OCI-M2 (cell line): Measurements from ENCODE around the gene ERC2.

Source experiments
- DNase-seq: peaks from one replicate; lab custom pipeline; 2025; ENCODE audit not compliant: unreplicated experiment; lab: John Stamatoyannopoulos, UW

Gene ERC2

DNA sequence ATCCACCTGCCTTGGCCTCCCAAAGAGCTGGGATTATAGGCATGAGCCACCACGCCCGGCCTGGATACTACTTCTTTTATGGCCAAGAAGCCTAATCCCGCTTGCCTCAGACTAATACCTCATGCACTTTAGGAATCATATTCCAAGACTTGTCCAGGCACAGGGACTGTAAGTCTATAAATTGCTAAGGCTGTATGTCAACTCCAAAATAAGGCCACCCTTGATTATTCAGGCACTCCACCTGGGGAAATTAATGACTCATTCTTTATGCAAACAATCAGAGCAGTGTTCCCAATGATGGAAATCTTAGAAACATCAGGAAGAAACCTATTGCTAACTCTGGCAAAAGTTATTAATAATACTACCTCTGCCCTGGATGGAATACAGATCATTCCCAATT lies 98.4 kb downstream of the ERC2 start:
- no peak for DNase-seq

DNA sequence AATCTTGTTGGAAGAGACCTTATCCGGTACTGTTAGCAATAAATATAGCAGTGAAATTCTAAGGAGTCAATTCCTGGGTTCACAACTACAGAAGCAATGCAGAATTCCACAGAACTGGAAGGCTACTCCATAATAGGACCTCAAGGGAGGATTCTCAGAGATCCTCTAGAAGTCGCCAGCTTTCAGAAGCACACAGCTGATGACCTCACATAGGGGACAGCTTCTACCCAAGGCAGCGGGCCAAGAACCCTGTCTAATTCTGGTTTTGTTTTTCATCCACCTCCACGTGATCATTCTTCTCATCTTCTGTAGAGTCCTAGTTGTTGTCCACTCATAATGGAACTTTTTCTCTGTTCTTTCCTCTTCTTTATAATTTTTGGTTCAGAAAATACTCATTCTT lies 99.4 kb downstream of the ERC2 start:
- no peak for DNase-seq

DNA sequence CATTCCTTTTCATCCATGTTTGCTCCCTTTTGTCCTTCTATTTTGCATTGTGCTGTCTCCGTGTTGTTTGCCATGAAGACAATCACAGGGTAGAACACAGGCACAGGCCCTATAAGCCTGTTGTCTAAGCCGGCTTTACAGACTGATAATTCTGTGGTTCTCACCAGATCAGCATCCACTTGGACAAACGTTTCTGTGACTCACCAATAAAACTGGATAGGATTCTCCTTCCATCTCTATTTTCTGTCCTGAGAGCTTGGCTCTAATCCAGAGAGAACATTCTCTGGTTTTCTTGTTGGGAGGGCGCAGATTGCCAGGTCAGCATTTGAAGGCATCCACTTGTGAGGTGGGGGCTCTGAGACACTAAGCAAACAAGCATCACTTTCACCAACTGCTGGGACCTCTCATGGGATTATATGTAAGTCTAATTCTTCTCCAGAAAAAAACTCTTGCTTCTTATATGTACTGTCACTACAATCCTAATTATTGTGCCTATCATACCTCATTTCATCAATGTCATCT lies 101.6 kb downstream of the ERC2 start:
- DNase-seq: no peak

DNA sequence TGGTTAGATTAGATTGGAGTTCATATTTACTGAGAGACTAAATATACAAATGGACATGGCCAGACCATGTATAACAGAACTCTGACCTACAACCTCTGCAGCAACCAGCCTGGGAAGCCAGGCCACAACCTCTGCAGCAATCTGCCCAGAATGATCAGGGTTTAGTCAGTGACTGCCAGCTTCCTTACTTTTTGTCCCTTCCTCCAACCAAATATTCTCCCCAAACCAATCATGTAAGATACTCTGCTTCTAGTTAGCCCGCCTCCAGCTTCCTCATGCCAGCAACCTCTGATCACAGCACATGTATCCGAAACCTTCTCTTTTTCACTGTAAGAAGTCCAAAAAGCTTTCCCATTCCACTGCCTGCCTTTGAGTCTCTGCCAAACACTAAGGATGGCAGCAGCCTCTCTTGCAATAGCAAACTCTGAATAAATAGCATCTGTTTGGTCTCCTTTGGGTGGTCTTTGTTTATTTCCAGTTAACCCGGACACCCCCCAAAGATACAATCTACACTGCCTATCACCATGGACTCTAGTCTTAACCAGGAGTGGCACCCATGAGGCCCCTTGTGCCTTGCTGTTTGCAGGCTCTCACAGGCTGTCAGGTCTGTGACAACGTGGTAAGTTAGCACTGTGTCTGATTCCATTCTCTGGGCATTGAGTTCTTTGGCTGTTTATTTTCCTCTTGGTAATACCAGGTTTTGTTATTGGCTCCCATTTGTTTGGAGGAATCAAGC lies 102.2 kb downstream of the ERC2 start:
- DNase-seq: no peak

DNA sequence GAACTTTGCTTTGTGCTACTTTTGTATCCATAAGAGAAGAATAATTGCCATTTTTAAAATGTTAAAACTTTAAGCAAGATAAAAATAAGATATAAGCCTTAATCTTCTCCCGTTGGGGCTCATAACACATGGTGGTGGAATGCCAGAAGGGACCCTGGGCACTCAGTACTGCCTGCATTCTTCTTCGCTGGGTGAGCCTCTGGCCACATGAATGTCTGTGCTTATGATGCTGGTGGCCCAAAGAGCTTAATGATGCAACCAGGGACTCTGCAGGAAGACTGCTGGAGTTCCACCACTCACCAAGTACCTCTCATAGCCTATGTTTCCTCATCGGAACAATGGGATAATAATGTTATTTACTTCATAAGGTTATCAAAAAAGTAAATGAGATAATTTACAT lies 103.6 kb downstream of the ERC2 start:
- DNase-seq: no peak

DNA sequence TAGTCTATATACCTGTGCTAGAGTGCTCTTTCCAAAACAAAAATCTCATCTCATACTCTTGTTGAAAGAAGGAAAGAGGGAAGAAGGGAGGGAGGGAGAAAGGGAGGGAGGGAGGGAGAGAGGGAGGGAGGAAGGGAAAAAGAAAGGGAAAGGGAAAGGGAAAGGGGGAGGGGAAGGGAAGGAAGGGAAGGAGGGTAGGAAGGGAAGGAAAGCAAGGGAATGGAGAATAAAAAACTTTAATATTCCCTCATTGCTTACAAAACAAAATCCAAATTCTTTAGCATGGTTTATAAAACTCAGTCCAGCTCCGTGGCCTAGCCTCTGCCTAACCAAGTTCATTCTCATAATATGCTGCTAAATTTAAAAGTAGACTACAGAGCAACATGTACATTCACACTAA lies 104.5 kb downstream of the ERC2 start:
- DNase-seq: no peak

DNA sequence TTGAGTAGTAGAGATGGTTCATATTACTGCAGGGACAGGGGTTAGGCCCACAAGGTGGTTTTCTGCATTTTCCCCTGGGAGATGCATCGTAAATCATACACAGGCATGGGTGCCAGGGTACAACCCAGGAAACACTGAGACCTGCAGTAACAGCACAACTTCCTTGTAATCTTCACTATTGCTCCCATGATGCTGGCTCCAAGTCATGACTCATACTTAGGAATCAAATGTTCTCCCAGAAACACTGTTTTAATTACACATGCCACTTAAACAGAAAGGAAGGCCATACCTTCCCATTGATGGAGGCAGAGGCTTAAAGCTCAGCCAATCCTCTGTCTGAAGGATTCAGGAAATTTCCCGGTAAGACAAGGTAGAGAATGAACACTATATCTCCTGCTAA lies 106.5 kb downstream of the ERC2 start:
- no peak for DNase-seq

DNA sequence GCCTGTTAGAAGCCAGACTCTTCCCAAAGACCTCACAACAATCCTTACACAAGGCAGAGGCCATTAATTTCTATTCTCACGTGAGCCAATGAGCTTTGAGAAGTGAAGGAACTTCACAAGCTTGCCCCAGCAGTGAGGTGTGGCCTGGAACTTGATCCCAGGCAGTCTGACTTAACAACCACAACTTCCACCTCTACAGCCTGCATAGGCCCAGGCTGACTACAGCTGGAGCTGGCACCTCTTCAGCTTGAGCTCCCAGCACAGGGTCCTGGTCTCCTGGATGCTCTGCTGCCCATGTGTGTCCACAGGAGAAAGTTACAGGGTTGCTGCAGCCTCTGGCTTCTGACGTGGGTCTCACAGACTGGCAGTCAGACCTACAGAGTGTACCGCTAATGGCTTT lies 111.0 kb downstream of the ERC2 start:
- no peak for DNase-seq

DNA sequence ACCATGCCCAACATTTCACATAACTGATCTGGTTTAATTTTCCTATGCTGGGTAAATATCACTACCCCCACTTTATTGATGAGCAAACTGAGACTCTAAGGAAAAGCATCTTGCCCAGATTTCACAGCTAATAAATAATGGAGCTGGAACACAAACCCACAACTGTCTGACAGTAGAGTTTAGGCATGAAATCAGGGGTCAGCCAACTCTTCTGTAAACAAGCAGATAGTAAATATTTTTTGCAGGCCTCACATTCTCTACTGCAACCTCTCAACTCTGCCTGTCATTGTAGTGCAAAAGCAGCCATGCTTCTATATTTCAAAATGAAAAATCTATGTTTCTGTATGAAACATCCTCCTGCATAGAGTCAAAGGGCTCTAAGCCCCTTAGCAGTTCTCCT lies 111.5 kb downstream of the ERC2 start:
- DNase-seq: no peak

DNA sequence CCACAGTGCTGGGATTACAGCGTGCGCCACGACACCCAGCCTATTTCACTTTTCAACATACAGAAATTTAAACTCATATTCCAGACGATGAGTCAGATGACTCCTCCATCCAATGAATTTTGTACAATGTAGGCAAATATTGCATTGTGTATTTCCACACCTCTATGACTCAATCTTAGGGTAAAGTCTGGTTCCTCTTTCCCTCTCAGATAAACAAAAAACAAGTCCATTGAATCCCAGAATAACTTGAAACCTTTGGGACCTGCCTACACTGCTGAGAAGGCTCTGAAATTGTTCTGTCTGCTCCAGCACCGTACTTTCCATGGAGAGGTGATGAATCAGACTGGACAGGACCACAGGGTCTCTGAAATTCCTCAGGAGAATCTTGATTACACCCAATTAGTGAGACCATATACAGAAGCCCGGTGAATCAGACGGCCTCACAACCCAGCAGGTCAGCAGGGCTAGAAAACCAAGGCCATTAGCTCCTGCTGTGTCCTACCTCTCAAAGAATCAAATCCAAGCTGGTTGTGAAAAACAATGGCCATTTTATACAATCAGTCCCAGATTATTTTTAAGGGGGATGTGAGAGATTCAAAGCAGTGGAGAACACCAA lies 112.6 kb downstream of the ERC2 start:
- no peak for DNase-seq

DNA sequence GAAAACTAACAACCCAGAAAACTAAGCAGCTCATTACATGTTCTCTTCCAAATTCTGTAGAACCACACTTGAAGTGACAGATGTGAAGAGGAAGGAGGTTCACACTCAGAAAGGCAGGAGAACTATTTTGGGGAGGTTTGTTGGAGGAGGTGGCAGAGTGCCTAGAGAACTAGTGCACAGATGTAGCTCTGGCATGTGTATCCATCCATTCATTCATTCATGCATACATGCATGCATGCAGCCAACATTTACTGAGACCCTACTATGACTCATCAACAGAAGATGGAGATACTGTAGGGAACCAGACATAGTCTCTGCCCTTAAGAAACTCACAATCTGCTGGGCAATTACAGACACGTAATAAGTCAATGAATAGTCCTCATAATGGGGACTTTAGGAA lies 116.7 kb downstream of the ERC2 start:
- DNase-seq: no peak

DNA sequence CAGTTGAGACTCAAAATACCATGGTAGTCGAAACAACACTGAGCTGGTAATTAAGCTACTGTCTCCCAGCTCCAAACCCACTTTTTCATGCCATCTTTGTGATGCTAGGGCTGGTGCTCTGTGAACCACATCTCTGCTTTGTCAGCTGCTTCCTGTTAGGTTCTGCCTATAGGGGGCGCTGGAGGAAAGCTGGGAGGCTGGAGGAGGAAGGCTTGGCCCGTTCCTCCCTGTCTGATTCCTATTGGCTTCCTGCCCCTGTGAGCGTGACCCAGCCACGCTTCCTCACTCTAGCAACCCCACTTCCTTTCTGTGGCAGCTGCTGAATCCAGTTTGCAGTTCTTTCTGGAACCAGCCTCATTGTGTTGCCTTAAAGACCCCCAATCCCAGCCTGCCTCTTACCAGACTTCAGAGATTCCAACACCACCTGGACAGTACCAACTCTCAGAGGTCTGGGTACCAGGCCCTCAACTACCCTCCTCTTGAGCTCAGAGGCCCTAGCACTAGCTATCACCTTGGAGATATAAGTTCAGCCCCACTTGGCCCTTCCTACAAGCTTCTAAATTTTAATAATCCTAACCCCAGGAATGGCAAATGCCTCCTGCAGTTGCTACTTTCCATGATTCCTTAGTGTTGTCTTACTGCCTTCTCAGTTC lies 120.9 kb downstream of the ERC2 start:
- DNase-seq: no peak

DNA sequence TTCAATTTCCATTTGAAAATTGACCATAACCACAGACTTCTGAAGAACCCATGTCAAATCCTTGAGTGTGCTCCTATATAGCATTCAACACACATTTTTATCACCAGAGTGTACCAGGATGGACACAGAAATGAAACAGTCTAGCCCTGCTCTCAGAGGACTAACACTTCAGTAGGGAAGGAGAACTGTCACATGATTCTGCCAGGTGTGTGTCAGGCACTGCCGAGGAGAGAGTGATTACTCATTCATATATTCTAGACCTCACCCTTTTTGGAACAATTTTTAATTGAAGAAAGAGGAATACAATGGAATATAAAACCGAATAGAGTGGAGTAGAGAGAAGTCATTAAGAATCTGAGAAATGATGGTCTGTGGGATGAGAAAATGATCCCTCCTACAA lies 125.8 kb downstream of the ERC2 start:
- no peak for DNase-seq

DNA sequence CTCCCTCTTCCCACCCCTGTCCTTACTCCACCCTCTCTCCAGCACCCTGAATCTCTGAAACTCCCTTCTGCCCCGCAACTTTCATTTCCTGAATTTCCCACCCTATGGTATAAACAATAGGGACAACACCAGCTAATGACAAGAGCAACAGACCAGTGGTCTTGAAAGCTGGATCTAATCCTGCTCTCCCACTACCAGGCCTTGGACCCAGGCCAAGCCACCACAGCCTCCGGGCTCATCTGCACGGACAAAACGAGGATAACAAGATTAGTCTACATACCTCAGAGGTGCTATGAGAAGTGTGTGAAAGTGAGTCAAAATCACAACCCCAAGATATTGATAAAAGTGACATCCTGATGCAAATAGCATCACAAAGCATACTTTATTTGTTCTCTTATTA lies 128.6 kb downstream of the ERC2 start:
- DNase-seq: no peak

DNA sequence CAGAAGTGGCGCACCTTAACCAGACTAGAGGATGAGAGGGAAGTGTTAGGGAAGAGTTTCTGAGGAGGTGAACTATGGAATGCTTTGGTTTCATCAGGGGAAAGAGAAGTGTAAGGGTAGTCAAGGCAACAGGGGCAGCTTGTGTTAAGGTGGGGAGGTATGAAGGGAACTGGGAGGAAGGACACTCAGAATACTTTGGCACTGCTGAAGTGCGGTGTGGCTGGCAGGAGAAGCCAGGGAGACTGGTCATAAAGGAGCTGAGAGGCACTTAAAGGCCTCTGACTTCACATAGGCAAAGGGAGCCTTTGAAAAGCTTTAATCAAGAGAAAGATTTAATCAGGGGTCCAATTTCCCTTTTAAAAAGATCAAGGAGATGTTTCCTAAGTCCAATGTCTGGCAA lies 129.0 kb downstream of the ERC2 start:
- no peak for DNase-seq

DNA sequence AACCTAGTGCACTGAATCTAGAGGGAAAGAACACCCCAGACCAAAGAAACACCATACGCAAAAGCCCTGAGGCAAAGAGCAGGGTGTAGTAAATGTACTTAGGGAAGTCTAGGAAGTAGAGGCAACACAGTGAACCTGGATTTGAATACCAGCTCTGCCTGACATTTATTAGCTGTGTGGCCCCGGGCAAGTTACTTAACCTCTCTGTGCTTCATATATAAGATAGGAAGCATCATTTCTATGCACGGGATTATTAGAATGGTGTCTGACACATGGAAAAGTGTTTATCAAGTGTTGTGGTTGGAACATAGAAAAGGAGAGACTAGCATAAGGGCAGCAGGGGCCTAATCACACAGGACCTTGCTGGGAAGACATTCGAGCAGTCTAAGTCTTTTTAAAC lies 132.2 kb downstream of the ERC2 start:
- no peak for DNase-seq

DNA sequence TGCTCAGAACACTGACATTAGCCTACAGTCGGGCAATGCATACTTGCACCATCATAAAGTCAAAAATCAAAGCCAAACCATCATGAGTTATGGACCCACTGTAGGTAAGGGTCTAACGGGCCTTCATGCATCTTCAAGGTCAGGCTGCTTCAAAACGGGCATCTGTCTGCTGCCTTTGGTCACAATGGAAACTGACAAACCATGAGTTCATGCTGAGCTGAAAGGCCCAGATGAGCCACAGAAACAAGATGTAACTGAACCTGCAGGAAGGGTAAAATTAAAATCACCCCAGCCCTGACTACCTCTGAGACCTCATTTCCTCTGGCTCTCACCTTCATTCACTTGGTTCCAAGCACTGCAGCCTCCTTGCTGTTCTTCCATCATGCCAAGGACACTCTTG lies 143.8 kb downstream of the ERC2 start:
- DNase-seq: no peak

DNA sequence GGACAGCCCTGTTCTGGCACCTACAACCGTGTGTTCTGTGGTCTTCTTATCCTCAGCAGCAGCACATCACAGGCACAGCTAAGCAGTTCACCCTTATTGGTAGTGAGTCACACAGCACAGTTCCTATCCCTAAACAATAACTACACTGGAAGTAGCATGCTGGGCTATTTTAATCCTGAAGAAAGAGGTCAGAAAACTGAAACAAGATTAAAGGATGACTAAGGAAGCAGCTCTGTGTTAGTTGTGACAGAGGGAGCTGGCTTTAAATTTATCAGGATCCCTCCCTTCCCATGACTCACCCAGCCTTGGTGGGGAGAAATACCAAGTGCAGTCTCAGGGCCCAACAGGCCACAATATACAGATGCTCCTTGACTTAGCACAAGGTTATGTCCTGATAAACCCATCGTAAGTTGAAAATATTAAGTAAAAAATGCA lies 144.3 kb downstream of the ERC2 start:
- DNase-seq: no peak

DNA sequence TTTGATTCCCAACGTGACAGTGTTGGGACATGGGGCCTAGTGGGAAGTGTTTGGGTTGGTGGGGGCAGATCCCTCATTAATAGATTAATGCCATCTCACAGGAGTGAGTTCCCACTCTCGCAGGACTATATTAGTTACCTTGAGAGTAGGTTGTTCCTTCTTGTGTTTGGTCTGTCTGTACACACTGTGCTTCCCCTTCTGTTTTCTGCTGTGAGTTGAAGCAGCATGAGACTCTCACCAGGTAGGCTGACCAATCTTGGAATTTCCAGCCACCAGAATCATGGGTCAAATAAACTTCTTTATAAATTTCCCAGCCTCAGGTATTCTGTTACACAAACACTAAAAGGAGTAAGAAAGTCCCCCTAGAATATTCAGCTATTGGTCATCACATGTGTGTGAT lies 145.4 kb downstream of the ERC2 start:
- DNase-seq: no peak

DNA sequence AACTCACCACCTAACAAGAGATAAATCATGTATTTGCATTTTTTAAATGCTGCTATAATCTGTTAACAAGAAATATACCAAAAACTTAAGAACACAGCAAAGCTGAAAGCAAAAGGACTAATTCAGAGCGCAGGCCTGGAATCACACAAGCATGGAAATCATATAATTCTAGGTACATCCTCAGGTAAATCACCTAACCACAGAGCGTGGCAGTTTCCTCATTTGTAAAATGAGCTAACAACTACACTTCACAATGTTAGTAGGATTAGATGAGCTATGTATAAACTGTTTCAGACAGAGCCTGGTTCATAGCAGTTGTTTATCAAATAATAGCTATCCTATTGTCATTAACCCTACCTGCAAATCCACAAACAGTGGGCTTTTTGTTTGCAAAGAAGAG lies 146.4 kb downstream of the ERC2 start:
- DNase-seq: no peak

DNA sequence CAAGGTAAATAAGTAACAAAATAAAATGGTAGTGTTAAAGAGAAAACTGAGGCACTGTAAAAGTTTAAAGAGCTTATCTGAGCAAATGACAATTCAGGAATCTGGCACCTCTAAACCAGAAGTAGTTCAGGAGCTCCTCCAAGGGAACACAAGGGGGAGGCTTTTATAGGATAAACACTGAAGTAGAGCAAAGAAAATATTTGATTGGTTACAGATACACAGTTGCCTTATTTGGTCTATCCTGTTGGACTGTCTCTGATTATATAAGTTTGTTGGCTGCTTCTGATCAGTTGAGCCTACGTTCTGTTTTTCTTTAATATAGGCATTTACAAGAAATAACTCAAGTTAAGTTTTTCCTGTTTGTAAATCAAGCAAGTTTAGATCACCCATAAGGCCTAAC lies 146.9 kb downstream of the ERC2 start:
- no peak for DNase-seq

DNA sequence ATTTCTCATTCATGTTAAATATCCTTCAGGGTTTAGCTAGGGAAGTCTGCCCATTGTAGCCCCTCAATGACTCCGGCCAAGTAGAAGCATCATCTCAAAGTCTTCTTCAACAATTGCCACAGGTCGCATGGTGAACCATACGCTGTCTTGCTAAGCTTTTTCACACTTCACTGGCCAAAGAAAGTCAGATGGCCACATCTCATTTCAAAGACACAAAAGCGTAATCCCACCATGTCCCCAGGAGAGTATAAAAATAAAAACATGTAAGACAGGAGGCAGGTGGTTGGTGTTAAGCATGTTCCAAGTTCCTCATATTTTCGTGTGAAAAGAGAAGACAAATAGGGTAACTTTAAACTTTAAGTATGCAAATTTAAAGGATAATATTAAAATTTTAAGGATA lies 147.4 kb downstream of the ERC2 start:
- DNase-seq: no peak
